Neural progenitor cell (in vitro differentiated cells): ENCODE data around the gene INSYN1.

Source experiments
- CTCF ChIP-seq: fragments of 200-600 bp; sonication (generic); IDR thresholded peaks from 2 replicates; pipeline ENCODE4 v1.5.1; 2017; ENCODE audit warnings: antibody characterized with exemption, mild to moderate bottlenecking
- EZH2 ChIP-seq: fragments of 200-600 bp; sonication (generic); IDR thresholded peaks from 2 replicates; pipeline ENCODE4 v1.6.1; 2017; ENCODE audit warnings: antibody characterized with exemption, mild to moderate bottlenecking, moderate library complexity
- EZH2phosphoT487 ChIP-seq: fragments of 200-600 bp; sonication (generic); IDR thresholded peaks from 2 replicates; pipeline ENCODE4 v1.6.1; 2017; ENCODE audit warnings: antibody characterized with exemption

GRCh38 chr15:73748730-73749129 lies 4.4 kb downstream of the INSYN1 start:
- TF ChIP-seq CTCF, result no peak
- no peak for TF ChIP-seq EZH2phosphoT487
- no peak for TF ChIP-seq EZH2
